ENCODE results near the gene UBE2R2. TPM values are rescaled to one million over a fixed set of nuclear protein-coding genes. Genes with fewer than 3 reads are reported as not detected.
"Not testable (repeated sequence)": the region's sequence is repeated elsewhere in the genome, so short reads cannot be mapped to it uniquely, and the experiment has no call there.

The UBE2R2 gene
- total RNA-seq, 1 donor from 2014 or later = 34.2 TPM

DNA sequence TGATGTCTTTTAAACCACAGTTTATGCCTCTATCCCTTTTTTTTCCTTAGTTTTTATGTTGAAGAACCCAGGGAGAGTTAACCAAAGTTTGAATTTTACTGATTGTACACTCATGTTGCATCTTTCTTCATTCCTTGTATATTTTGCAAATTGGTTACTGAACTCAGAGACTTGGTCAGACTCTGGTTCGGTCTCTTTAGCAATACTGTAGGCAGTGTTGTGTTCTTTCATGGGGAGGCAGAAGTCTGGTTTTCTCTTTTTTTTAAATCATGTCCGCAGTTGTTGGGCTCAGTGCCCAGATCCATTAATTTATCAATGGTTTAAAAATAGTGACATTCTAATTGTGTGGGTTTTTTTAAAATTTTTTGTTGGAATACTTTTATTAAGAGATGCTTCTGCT, 23.4 kb downstream of the UBE2R2 start:
- H3K4me3 ChIP-seq (ENCODE audit: low read depth, low read length) = no peak overlapping the region
- TF ChIP-seq, protein P1, sequence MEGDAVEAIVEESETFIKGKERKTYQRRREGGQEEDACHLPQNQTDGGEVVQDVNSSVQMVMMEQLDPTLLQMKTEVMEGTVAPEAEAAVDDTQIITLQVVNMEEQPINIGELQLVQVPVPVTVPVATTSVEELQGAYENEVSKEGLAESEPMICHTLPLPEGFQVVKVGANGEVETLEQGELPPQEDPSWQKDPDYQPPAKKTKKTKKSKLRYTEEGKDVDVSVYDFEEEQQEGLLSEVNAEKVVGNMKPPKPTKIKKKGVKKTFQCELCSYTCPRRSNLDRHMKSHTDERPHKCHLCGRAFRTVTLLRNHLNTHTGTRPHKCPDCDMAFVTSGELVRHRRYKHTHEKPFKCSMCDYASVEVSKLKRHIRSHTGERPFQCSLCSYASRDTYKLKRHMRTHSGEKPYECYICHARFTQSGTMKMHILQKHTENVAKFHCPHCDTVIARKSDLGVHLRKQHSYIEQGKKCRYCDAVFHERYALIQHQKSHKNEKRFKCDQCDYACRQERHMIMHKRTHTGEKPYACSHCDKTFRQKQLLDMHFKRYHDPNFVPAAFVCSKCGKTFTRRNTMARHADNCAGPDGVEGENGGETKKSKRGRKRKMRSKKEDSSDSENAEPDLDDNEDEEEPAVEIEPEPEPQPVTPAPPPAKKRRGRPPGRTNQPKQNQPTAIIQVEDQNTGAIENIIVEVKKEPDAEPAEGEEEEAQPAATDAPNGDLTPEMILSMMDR (IDR thresholded peaks at IDR 0.05; ENCODE audit: insufficient read depth, low read length, poor library complexity, severe bottlenecking) = no peak

DNA sequence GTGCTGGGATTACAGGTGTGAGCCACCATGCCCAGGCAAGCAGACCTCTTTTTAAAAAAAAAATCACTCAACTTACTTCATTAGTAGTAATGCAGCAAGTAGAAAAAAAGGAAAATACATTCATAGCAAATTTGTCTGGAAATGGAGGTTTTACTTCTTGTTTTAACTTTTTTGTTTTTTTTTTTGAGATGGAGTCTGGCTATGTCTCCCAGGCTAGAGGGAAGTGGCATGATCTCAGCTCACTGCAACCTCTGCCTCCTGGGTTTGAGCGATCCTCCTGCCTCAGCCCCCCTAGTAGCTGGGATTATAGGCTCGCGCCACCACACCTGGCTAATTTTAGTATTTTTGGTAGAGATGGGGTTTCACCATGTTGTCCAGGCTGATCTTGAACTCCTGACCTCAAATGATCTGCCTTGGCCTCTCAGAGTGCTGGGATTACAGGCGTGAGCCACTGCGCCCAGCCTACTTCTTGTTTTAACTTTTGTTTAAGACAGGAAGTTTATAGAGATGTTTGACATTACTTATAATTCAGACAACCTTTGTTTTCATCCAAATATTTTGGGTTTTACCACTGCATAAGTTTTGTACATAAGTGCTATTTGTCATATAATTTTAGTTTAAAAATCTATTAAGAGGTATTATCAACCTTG, 26.5 kb downstream of the UBE2R2 start:
- TF ChIP-seq, protein P1 (IDR thresholded peaks at IDR 0.05; ENCODE audit: insufficient read depth, low read length, poor library complexity, severe bottlenecking) = no peak
- no peak for DNase-seq (ENCODE audit: low read depth)
- Histone ChIP-seq H3K4me3 (ENCODE audit: low read depth, low read length) (no peak overlapping the region), H3K27me3 (ENCODE audit: control insufficient read depth, insufficient read depth, low read length) (no peaks in the 10 kb centered on the region), H3K36me3 (ENCODE audit: control insufficient read depth, insufficient read depth, low read length) (no peaks in the 10 kb centered on the region)

More for the DNA sequence above, 23.4 kb downstream of the UBE2R2 start:
- H3K27me3 ChIP-seq (ENCODE audit: control insufficient read depth, insufficient read depth, low read length) = no peaks in the 10 kb centered on the region
- DNase-seq (ENCODE audit: low read depth) = no peak
- H3K36me3 ChIP-seq (ENCODE audit: control insufficient read depth, insufficient read depth, low read length) = no peaks in the 10 kb centered on the region

DNA sequence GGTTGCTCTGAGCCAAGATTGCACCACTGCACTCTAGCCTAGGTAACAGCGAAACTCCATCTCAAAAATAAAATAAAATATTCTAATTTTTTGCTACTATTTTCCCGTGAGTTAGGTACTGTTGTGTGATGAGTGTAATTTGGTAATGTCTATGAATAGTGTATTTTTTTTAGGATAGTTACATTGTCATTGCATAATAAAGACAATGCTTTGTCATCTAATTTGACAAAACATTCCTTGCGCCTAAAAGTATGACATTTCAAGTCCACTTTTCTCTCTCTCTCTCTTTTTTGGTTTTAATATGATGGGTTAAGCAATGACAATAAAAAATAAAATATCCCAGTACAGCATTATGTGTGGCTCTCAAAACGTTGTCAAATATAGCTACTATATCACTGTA, 29.3 kb downstream of the UBE2R2 start:
- DNase-seq (ENCODE audit: low read depth) = no peak
- TF ChIP-seq, protein P1 (IDR thresholded peaks at IDR 0.05; ENCODE audit: insufficient read depth, low read length, poor library complexity, severe bottlenecking) = no peak
- no peaks in the 10 kb centered on the region for H3K27me3 ChIP-seq (ENCODE audit: control insufficient read depth, insufficient read depth, low read length)
- no peak overlapping the region for H3K4me3 ChIP-seq (ENCODE audit: low read depth, low read length)
- no peaks in the 10 kb centered on the region for H3K36me3 ChIP-seq (ENCODE audit: control insufficient read depth, insufficient read depth, low read length)

DNA sequence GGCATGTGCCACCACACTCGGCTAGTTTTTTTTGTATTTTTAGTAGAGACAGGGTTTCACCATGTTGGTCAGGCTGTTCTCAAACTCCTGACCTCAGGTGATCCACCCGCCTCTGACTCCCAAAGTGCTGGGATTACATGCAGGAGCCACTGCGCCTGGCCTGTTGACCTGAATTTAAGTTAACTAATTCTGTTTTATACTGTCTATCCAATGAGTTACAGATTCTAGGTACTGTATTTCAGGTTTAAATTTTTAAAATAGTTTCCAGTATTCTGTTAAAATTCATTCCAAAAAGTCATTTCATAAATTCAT, 30.9 kb downstream of the UBE2R2 start:
- not testable (repeated sequence) for H3K36me3 ChIP-seq (ENCODE audit: control insufficient read depth, insufficient read depth, low read length); H3K27me3 ChIP-seq (ENCODE audit: control insufficient read depth, insufficient read depth, low read length); DNase-seq (ENCODE audit: low read depth); H3K4me3 ChIP-seq (ENCODE audit: low read depth, low read length)

DNA sequence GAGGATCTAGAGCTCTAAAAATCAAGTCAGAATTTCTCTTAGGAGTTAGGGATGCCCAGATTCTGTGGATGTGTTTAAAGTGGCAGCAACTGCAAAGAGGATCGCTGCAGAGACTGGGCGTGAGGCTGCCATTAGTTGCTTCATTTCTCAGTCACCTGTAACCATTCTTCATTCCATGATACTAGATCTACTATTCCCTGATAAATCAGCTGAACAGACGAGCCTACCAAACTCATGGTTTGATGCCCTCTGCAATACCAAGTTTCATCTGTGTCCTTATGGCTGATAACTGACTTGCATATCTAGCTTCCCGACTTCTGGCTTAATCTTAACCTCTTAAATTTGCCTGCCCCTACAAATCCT, 33.3 kb downstream of the UBE2R2 start:
- Histone ChIP-seq H3K36me3 (ENCODE audit: control insufficient read depth, insufficient read depth, low read length) (no peaks in the 10 kb centered on the region), H3K27me3 (ENCODE audit: control insufficient read depth, insufficient read depth, low read length) (no peaks in the 10 kb centered on the region), H3K4me3 (ENCODE audit: low read depth, low read length) (no peak overlapping the region)
- TF ChIP-seq, protein P1 (IDR thresholded peaks at IDR 0.05; ENCODE audit: insufficient read depth, low read length, poor library complexity, severe bottlenecking) = no peak
- no peak for DNase-seq (ENCODE audit: low read depth)

DNA sequence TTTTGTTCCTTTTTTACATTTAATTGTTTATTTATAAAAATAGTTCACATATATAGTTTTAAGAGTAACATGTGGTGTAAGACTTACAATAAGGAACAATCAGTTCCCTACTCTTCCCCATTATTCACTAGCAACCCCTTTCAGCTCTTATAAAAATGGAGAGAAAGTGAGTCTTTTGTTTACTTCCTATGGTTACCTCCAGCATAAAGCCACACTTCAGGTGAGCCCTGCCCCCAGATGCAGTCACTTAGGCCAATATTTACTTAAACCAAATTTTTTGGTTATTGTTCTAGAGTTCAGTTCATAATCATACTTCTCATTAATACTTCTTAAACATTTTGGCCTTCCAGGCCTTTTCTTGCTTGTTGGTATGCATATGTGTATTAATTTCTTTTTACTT, 33.7 kb downstream of the UBE2R2 start:
- DNase-seq (ENCODE audit: low read depth) = no peak
- no peaks in the 10 kb centered on the region for H3K27me3 ChIP-seq (ENCODE audit: control insufficient read depth, insufficient read depth, low read length)
- TF ChIP-seq, protein P1 (IDR thresholded peaks at IDR 0.05; ENCODE audit: insufficient read depth, low read length, poor library complexity, severe bottlenecking) = no peak
- H3K4me3 ChIP-seq (ENCODE audit: low read depth, low read length) = no peak overlapping the region
- H3K36me3 ChIP-seq (ENCODE audit: control insufficient read depth, insufficient read depth, low read length) = no peaks in the 10 kb centered on the region
